NCI-H345 treated with DMSO at 0.1 percent for 48 hours (cell line): Measurements from ENCODE around the gene KCNG2.
"Not testable (repeated sequence)": the region's sequence is repeated elsewhere in the genome, so short reads cannot be mapped to it uniquely, and the experiment has no call there.

Source experiments
- DNase-seq: peaks from one replicate; lab custom pipeline; 2025; ENCODE audit not compliant: unreplicated experiment; lab: John Stamatoyannopoulos, UW

KCNG2 gene

DNA sequence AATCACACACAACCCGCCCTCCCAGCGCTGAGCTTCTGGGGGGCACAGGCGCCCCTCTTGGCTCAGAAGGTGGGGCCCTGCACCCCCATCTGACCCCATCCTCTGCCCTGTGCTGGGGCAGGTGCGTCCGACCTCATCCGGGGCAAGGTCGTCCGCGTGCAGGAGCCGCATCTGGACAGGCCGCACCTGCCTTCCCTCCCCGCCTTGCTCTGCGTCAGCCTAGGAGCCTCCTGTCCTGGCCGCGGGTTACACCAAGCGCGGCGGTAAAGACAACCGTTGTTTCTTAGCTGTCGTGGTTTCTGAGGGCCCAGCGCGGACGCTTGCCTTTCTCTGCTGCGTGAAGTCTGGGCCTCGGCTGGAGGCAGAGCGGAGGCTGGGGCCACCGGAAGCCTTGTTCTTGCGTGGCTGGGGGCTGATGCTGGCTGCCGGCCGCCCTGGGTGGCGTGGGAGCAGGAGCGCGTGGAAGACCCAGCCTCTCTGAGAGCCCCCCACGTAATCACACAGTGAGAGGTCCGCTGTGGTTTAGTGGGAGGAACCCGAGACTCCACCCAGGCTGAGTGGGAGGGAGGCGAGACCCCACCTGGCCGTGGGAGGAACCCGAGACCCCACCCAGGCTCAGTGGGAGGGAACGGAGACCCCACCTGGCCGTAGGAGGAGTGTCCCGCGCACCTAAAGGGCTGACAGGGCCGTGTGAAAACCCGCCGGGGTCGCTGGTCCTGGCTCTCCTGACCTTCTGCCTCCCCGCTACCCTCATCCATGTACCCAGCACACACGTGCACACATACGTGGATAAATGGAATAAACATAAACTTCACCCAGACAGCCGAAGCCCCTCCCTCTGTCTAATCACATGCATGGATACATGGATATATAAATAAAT, 51.8 kb downstream of the KCNG2 start:
- no peak for DNase-seq

GRCh38 chr18:79850731-79851130, 53.0 kb downstream of the KCNG2 start:
- no peak for DNase-seq

- no peak for DNase-seq
These were observed 53.8 kb downstream of the KCNG2 start for GRCh38 chr18:79851489-79851888.

DNA sequence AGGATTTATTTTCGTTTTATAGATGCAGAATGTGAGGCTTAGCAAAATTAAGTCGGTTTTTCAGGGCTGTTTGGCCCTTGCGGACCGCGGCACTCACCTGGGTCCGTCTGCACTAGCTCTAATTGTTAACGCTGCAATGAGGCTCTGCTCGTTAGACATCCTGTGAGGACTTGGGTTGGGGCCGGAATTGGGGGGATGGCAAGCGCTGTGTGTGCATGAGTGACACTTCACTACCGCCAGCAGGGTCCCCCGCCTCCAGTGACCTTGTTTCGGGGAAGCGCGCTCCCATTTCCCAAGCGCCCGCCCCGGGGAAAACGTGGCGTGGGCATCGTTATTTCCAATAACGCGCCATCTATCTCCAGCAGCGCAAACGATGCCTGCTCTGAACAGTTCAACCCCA, 54.2 kb downstream of the KCNG2 start:
- no peak for DNase-seq

DNA sequence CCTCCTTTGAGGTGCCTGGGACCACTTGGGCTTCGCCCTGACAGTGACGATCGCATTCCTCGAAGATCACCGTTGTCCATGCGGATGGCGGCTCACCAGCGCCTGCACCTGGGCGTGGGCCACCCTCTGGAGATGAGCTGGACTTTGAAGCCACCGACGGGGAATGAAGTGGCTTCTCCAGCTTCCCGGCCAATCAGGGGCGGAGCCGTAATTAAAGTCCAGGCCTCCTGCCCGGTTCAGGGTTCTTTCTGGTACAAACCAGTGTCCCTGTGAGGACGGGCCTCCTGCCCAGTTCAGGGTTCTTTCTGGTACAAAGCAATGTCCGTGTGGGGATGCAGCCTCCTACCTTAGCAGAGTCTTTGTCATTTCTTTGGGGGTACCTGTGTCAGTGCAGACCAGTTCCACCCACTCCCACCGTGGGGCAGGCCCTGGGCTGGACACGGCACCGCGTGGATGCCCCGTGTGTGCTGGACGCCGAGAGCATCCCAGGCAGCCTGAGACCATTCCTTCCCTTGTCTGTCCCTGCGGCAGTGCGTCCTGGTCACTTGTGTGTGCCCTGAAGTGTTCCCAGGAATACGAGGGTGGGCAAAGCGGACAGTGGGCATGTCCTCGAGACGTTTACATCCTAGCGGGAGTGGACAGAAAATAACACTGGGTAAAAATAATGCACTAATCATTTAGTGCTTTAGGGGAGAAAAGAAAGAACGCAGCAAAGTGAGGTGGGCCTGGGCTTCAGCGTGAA, 55.0 kb downstream of the KCNG2 start:
- DNase-seq, result no peak

DNA sequence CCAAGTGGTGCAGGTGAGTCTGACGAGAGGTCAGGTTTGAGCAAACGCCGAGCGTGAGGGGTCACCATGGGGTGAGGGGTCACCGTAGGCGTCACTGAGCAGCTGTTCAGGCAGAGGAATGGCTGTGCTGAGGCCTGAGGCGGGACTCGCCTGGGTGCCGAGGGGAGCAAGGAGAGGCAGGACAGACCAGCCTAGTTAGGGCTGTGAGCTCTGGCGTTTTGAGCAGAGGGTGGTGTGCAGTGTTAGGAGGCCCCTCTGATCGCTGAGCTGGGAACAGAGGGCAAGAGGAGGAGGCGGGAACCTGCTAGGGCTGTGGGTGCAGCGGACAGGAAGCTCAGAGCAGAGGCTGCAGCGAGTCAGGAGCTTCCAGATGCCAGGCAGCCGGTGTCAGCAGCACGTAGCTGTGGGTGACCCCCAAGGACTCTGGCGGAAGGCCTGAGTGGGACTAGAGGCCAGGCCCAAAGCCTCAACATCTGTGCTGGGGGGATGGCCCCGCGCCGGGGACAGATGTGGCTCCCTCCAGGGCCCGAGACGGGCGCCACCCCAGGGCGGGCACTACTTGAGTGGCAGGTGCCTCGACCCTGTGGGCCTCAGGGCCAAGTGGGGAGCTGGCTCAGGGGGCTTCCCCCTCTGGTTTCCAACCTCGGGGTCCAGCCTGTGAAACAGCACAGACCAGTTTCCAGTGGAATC, 55.7 kb downstream of the KCNG2 start:
- DNase-seq, result no peak

GRCh38 chr18:79853993-79854364, 56.2 kb downstream of the KCNG2 start:
- DNase-seq, result no peak

DNA sequence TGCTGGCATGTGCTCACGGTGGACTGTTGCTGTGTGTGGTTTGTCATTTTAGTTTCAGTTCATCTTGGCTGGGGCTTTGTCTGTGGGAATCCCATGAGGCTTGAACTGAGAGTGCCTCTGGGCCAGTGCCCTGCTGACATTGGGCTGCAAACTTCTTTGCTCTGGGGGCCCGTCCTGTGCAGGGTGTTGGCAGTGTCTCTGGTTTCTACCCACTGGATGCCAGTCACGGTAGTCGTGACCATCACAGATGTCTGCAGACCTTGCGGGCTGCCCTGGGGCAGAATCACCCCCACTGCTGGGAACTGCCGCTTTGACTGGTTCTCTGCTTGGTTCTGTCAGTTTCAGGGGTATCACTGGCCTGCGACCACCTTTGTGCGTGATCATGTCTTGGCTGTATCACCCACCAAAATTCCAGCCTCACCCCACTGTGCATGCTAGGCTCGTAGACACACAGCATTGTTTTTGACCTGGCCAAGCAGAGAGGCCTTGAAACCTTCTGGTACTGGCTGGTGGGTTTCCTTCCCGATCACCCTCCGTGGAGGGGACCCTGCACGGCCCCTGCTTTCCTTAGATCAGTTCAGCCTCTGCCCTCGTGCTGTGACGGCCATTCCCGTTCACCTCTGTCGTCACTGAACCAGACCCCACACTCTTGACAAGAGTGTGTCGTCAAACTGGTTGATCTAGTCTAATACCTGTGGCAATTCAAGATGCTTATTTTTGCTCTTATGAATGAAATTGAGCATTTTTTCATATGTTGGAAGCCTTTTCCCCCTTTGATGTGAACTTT, 57.6 kb downstream of the KCNG2 start:
- no peak for DNase-seq

GRCh38 chr18:79856119-79857007, 58.6 kb downstream of the KCNG2 start:
- DNase-seq, result no peak

DNA sequence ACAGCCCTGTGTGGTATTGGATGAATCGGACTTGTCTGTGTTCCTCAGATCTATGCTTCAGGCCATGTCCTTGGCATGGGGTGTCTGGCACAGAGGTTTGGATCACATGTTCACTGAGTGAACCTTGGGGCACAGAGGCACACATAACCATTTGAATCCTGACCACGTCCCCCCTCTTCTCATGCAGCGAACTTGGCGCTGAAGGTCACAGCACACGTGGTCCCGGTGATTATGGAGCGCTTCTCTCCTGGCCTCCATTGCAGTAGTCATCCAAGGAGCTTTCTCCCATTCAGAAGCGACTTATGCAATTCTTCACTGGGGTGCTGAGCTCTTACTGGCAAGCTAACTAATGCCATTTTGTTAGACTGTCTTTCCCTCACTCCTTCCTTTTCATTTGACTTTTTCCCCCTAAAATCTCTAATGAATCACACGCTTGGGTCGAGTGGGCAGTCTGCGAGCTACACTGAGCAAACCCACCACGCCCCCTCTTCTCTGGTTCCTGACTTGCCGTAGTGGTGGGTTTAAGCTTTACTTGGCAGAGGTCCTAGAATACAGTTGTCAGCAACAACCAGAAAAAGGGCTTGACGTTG, 59.4 kb downstream of the KCNG2 start:
- DNase-seq, result no peak

DNA sequence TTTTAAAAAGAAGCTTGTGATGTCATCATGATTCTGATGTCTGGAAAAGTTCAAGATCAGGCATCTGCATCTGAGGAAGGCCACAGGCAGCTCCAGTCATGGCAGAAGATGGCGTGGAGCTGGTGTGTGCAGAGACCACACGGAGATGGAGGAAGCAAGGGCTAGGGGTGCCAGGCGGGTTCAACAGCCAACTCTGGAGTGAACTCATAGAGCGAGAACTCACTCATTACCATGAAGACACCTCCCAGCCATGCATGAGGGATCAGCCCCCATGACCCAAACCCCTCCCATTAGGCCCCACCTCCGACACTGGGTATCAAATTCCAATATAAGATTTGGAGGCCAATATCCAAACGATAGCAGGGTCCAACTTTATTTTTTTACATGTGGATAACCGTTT, 61.6 kb downstream of the KCNG2 start:
- DNase-seq, result no peak

GRCh38 chr18:79861687-79862086, 63.9 kb downstream of the KCNG2 start:
- no peak for DNase-seq

- no peak for DNase-seq
These were observed 64.8 kb downstream of the KCNG2 start for GRCh38 chr18:79862562-79862961.

DNA sequence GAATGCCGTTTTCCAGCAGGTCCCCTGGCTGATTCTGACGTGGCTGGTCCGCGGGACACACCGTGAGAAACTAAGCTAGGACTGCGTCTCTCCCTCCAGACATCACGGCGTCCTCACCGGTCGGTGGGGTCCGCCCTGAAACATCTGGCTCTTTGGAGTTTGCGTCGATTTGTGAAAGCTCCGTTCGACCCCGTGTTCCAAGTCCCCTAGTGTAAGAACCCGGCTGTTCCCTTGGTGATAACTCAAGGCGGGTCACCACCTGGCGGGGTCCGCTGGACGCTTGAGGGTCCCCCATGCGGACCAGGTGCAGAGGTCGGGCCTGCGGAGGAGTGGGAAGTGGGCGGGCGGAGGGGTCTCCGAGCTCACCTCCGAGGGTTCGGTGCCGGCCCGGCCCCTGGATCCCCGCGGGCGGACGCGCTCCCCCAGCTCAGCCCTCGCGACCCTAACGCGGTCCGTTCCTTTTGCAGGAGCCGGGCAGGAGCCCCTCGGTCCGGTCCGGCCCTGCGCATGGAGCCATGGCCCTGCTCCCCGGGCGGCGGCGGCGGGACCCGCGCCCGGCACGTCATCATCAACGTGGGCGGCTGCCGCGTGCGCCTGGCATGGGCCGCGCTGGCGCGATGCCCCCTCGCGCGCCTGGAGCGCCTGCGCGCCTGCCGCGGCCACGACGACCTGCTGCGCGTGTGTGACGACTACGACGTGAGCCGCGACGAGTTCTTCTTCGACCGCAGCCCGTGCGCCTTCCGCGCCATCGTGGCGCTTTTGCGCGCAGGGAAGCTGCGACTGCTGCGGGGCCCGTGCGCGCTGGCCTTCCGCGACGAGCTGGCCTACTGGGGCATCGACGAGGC, 65.6 kb downstream of the KCNG2 start:
- no peak for DNase-seq

- DNase-seq, result no peak
These were observed 66.4 kb downstream of the KCNG2 start for GRCh38 chr18:79864006-79864725.

GRCh38 chr18:79864955-79865354, 67.2 kb downstream of the KCNG2 start:
- not testable (repeated sequence) for DNase-seq

- not testable (repeated sequence) for DNase-seq
These were observed 68.2 kb downstream of the KCNG2 start for GRCh38 chr18:79865951-79866350.
